GM23338 (cell line): ENCODE measurements around the gene BAG3. TPM values are rescaled to one million over a fixed set of nuclear protein-coding genes. Genes with fewer than 3 reads are reported as not detected.

Source experiments
- ATAC-seq: fragments of 200-7000 bp; cut with Tn5 transposase; 3 replicates; pipeline ENCODE4 v1.9.1; 2020
- DNase-seq: peaks from one replicate; pipeline ENCODE4 v3.0.0-alpha.2; 2015; ENCODE audit warnings: low spot score
- H2AFZ ChIP-seq: fragments of 200-600 bp; sonication (generic); 2 replicates; pipeline ENCODE4 v1.8.0; 2016; ENCODE audit warnings: antibody characterized with exemption, mild to moderate bottlenecking, moderate library complexity
- H3F3A ChIP-seq: fragments of 200-600 bp; sonication (generic); replicated peaks from 2 replicates; pipeline ENCODE4 v1.8.0; 2017; ENCODE audit warnings: antibody characterized with exemption, mixed run types, low read depth
- H3K27ac ChIP-seq: fragments of 200-600 bp; sonication (generic); 2 replicates; pipeline ENCODE4 v1.6.1; 2016; ENCODE audit warnings: low read depth
- H3K27me3 ChIP-seq: fragments of 200-600 bp; sonication (generic); 2 replicates; pipeline ENCODE4 v1.8.0; 2016; ENCODE audit warnings: mild to moderate bottlenecking, mixed run types, moderate library complexity; ENCODE audit not compliant: insufficient read depth
- H3K36me3 ChIP-seq: fragments of 200-600 bp; sonication (generic); 2 replicates; pipeline ENCODE4 v1.8.0; 2016; ENCODE audit warnings: mild to moderate bottlenecking; ENCODE audit not compliant: insufficient read depth
- H3K4me1 ChIP-seq: fragments of 200-600 bp; sonication (generic); 2 replicates; pipeline ENCODE4 v1.8.0; 2016; ENCODE audit warnings: mild to moderate bottlenecking, moderate library complexity; ENCODE audit not compliant: insufficient read depth
- H3K4me2 ChIP-seq: fragments of 200-600 bp; sonication (generic); 2 replicates; pipeline ENCODE4 v1.7.1; 2017; ENCODE audit warnings: mixed run types
- H3K4me3 ChIP-seq: fragments of 200-600 bp; sonication (generic); 2 replicates; pipeline ENCODE4 v1.6.1; 2016; ENCODE audit warnings: mixed run types
- H3K79me2 ChIP-seq: fragments of 200-600 bp; sonication (generic); replicated peaks from 2 replicates; pipeline ENCODE4 v1.8.0; 2017; ENCODE audit warnings: mild to moderate bottlenecking; ENCODE audit not compliant: insufficient read depth
- H3K9me2 ChIP-seq: fragments of 200-600 bp; sonication (generic); 2 replicates; pipeline ENCODE4 v1.8.0; 2017; ENCODE audit not compliant: insufficient read depth
- H4K20me1 ChIP-seq: fragments of 200-600 bp; sonication (generic); replicated peaks from 2 replicates; pipeline ENCODE4 v1.8.0; 2017; ENCODE audit warnings: mild to moderate bottlenecking; ENCODE audit not compliant: insufficient read depth
- H3K27ac Mint-ChIP-seq: 2 replicates; pipeline ENCODE4 v1.8.0; 2020; ENCODE audit warnings: inconsistent platforms, mild to moderate bottlenecking, moderate library complexity, mixed read lengths
- H3K27me3 Mint-ChIP-seq: 3 replicates; pipeline ENCODE4 v1.8.0; 2022; ENCODE audit warnings: low read depth, mild to moderate bottlenecking, moderate library complexity, mixed read lengths, inconsistent platforms; ENCODE audit not compliant: insufficient read depth, poor library complexity
- H3K36me3 Mint-ChIP-seq: 3 replicates; pipeline ENCODE4 v1.8.0; 2021; ENCODE audit warnings: low read depth, mild to moderate bottlenecking, inconsistent platforms, moderate library complexity, mixed read lengths
- H3K4me1 Mint-ChIP-seq: 3 replicates; pipeline ENCODE4 v1.8.0; 2020; ENCODE audit warnings: mild to moderate bottlenecking, inconsistent platforms, mixed read lengths
- H3K4me3 Mint-ChIP-seq: 3 replicates; pipeline ENCODE4 v1.8.0; 2021; ENCODE audit warnings: moderate library complexity, mild to moderate bottlenecking, inconsistent platforms, mixed read lengths
- H3K9me3 Mint-ChIP-seq: 3 replicates; pipeline ENCODE4 v1.8.0; 2020; ENCODE audit warnings: moderate library complexity, mild to moderate bottlenecking, inconsistent platforms, mixed read lengths
- CREB1 ChIP-seq: fragments of 250-450 bp; sonication (Bioruptor Pico); IDR thresholded peaks from 2 replicates; pipeline ENCODE4 v1.5.0; 2020; ENCODE audit warnings: low read depth, mild to moderate bottlenecking, moderate library complexity
- JUNB ChIP-seq: IDR thresholded peaks from one replicate; pipeline ENCODE4 v1.6.1; 2016; ENCODE audit warnings: antibody characterized with exemption; ENCODE audit not compliant: unreplicated experiment
- polyA plus RNA-seq: library from polyadenylated mRNA; unstranded; fragments of >200 nt; fragmentation: Nextera tagmentation; extraction: Ambion mirVana; gene quantifications from 2 replicates; pipeline ENCODE4 v1.2.1, GENCODE V29; 2016
- total RNA-seq: library from RNA; depleted of rRNA; stranded (reverse); fragments of >200 nt; shearing (Covaris generic); gene quantifications from 2 replicates; pipeline ENCODE4 v1.2.3, GENCODE V29; 2014
- TF ChIP-seq, protein P1 (sequence below): fragments of 250-450 bp; sonication (Bioruptor Pico); IDR thresholded peaks from 2 replicates; pipeline ENCODE4 v1.5.0; 2020; ENCODE audit warnings: mild to moderate bottlenecking, moderate library complexity
- TF ChIP-seq, protein P2 (sequence below): IDR thresholded peaks from 2 replicates; pipeline ENCODE4 v1.6.1; 2016; ENCODE audit warnings: antibody characterized with exemption

Gene BAG3
- total and polyA plus RNA-seq, 2 experiments from 2014 or later = 8.2 to 8.4 TPM

DNA sequence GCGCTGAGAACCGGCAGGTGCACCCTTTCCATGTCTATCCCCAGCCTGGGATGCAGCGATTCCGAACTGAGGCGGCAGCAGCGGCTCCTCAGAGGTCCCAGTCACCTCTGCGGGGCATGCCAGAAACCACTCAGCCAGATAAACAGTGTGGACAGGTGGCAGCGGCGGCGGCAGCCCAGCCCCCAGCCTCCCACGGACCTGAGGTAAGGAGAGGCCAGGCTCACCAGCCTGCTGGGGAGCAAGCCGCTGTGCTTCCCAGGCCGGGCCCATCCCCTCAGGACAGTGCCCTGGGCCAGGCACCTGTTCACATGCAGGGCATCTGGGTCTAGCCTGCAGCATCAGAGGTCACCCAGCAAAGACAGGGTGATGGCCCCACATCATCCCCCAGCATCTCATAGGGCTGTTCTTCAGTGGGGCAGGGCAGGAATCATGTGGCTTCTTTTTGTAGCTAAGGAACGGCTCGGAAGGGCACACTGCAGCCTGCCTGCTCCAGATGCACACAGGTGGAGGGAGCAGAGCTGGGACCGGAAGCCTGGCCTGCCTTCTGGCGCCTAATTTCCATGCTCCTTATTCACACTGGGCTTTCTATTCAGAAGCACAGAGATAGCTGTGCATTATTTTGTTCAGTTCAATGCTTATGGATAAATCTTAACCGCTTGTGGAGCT lies 18.9 kb downstream of the BAG3 start:
- H3K27ac ChIP-seq = no peak overlapping the region

More for the DNA sequence above, 18.9 kb downstream of the BAG3 start:
- peaks cover 45% of the 10 kb centered on the region for H3K4me1 Mint-ChIP-seq
- Histone ChIP-seq H3K4me1 (peaks cover 5% of the 10 kb centered on the region), H3K36me3 (0 out of 2 replicates have a peak, but pooled peaks cover 7% of the 10 kb centered on the region), H3K9me2 (no peaks in the 10 kb centered on the region), H3F3A (no peaks in the 10 kb centered on the region), H3K4me2 (no peak overlapping the region), H2AFZ (no peak overlapping the region), H3K27me3 (no peaks in the 10 kb centered on the region), H3K79me2 (peaks cover 6% of the 10 kb centered on the region; the same call in 1 of the 2 replicates), H4K20me1 (0 out of 2 replicates have a peak, but pooled peaks cover 3% of the 10 kb centered on the region), H3K4me3 (no peak overlapping the region)
- ATAC-seq (no peak), DNase-seq (no peak)
- no peak for TF ChIP-seq CREB1 (CRISPR knock-in tag)
- TF ChIP-seq, protein P1, sequence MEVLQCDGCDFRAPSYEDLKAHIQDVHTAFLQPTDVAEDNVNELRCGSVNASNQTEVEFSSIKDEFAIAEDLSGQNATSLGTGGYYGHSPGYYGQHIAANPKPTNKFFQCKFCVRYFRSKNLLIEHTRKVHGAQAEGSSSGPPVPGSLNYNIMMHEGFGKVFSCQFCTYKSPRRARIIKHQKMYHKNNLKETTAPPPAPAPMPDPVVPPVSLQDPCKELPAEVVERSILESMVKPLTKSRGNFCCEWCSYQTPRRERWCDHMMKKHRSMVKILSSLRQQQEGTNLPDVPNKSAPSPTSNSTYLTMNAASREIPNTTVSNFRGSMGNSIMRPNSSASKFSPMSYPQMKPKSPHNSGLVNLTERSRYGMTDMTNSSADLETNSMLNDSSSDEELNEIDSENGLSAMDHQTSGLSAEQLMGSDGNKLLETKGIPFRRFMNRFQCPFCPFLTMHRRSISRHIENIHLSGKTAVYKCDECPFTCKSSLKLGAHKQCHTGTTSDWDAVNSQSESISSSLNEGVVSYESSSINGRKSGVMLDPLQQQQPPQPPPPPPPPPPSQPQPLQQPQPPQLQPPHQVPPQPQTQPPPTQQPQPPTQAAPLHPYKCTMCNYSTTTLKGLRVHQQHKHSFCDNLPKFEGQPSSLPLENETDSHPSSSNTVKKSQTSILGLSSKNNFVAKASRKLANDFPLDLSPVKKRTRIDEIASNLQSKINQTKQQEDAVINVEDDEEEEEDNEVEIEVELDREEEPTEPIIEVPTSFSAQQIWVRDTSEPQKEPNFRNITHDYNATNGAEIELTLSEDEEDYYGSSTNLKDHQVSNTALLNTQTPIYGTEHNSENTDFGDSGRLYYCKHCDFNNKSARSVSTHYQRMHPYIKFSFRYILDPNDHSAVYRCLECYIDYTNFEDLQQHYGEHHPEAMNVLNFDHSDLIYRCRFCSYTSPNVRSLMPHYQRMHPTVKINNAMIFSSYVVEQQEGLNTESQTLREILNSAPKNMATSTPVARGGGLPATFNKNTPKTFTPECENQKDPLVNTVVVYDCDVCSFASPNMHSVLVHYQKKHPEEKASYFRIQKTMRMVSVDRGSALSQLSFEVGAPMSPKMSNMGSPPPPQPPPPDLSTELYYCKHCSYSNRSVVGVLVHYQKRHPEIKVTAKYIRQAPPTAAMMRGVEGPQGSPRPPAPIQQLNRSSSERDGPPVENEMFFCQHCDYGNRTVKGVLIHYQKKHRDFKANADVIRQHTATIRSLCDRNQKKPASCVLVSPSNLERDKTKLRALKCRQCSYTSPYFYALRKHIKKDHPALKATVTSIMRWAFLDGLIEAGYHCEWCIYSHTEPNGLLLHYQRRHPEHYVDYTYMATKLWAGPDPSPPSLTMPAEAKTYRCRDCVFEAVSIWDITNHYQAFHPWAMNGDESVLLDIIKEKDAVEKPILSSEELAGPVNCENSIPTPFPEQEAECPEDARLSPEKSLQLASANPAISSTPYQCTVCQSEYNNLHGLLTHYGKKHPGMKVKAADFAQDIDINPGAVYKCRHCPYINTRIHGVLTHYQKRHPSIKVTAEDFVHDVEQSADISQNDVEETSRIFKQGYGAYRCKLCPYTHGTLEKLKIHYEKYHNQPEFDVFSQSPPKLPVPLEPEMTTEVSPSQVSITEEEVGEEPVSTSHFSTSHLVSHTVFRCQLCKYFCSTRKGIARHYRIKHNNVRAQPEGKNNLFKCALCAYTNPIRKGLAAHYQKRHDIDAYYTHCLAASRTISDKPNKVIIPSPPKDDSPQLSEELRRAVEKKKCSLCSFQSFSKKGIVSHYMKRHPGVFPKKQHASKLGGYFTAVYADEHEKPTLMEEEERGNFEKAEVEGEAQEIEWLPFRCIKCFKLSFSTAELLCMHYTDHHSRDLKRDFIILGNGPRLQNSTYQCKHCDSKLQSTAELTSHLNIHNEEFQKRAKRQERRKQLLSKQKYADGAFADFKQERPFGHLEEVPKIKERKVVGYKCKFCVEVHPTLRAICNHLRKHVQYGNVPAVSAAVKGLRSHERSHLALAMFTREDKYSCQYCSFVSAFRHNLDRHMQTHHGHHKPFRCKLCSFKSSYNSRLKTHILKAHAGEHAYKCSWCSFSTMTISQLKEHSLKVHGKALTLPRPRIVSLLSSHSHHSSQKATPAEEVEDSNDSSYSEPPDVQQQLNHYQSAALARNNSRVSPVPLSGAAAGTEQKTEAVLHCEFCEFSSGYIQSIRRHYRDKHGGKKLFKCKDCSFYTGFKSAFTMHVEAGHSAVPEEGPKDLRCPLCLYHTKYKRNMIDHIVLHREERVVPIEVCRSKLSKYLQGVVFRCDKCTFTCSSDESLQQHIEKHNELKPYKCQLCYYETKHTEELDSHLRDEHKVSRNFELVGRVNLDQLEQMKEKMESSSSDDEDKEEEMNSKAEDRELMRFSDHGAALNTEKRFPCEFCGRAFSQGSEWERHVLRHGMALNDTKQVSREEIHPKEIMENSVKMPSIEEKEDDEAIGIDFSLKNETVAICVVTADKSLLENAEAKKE (CRISPR knock-in tag) = no peak
- TF ChIP-seq, protein P2, sequence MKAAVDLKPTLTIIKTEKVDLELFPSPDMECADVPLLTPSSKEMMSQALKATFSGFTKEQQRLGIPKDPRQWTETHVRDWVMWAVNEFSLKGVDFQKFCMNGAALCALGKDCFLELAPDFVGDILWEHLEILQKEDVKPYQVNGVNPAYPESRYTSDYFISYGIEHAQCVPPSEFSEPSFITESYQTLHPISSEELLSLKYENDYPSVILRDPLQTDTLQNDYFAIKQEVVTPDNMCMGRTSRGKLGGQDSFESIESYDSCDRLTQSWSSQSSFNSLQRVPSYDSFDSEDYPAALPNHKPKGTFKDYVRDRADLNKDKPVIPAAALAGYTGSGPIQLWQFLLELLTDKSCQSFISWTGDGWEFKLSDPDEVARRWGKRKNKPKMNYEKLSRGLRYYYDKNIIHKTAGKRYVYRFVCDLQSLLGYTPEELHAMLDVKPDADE = no peak
- TF ChIP-seq JUNB = no peak
- H3K9me3 Mint-ChIP-seq = no peaks in the 10 kb centered on the region; the same call in 2 of the 3 replicates
- peaks cover 11% of the 10 kb centered on the region for H3K27me3 Mint-ChIP-seq
- H3K36me3 Mint-ChIP-seq = peaks cover 19% of the 10 kb centered on the region
- H3K27ac Mint-ChIP-seq = peak overlapping the region; percentile 43; the same call in 1 of the 2 replicates
- H3K4me3 Mint-ChIP-seq = no peak overlapping the region
